ENCODE measurements around the gene GARS1.

Gene GARS1

GRCh38 chr7:30667172-30667571, 72.5 kb downstream of the GARS1 start:
- Histone ChIP-seq H3K4ac (ENCODE audit: low read depth, low read length) (no peak overlapping the region), H2BK5ac (ENCODE audit: low read length) (no peak overlapping the region), H3K4me1 (ENCODE audit: control insufficient read depth, low read depth, low read length) (no peaks in the 10 kb centered on the region), H3K79me2 (ENCODE audit: control insufficient read depth, insufficient read depth, low read length) (no peaks in the 10 kb centered on the region), H4K5ac (ENCODE audit: low read length) (no peak overlapping the region), H3K27ac (ENCODE audit: low read depth, low read length) (no peak overlapping the region), H3K27me3 (ENCODE audit: insufficient read depth, low read length, poor library complexity) (no peaks in the 10 kb centered on the region), H2BK120ac (ENCODE audit: low read depth, low read length) (no peak overlapping the region), H2AK5ac (ENCODE audit: low read length) (no peak overlapping the region), H3K23ac (ENCODE audit: low read length) (no peak overlapping the region), H3K4me2 (ENCODE audit: low read length) (no peak overlapping the region), H3K9ac (ENCODE audit: low read length) (no peak overlapping the region), H4K8ac (ENCODE audit: low read depth, low read length) (no peak overlapping the region), H3K79me1 (ENCODE audit: low read length) (no peaks in the 10 kb centered on the region), H2BK15ac (replicated peaks; ENCODE audit: low read depth) (no peak overlapping the region), H3K18ac (ENCODE audit: low read length) (no peak overlapping the region), H3K56ac (ENCODE audit: low read length) (no peak overlapping the region), H3K36me3 (ENCODE audit: control insufficient read depth, insufficient read depth, low read length) (no peaks in the 10 kb centered on the region), H3K4me3 (ENCODE audit: low read length) (no peak overlapping the region)
- DNase-seq: no peak
- no CpG with 5 or more reads among the region's 3 CpGs for WGBS (ENCODE audit: extremely low coverage, insufficient coverage, low lambda C conversion rate)

GRCh38 chr7:30668102-30668501, 73.4 kb downstream of the GARS1 start:
- no peak overlapping the region for H3K9ac ChIP-seq (ENCODE audit: low read length)
- no peak overlapping the region for H3K56ac ChIP-seq (ENCODE audit: low read length)
- H3K27ac ChIP-seq (ENCODE audit: low read depth, low read length): no peak overlapping the region
- no peak overlapping the region for H4K5ac ChIP-seq (ENCODE audit: low read length)
- H2BK5ac ChIP-seq (ENCODE audit: low read length): no peak overlapping the region
- no peak overlapping the region for H2BK120ac ChIP-seq (ENCODE audit: low read depth, low read length)
- H3K23ac ChIP-seq (ENCODE audit: low read length): no peak overlapping the region
- WGBS (ENCODE audit: extremely low coverage, insufficient coverage, low lambda C conversion rate): no CpG with 5 or more reads among the region's 4 CpGs
- no peak overlapping the region for H4K8ac ChIP-seq (ENCODE audit: low read depth, low read length)
- H2AK5ac ChIP-seq (ENCODE audit: low read length): no peak overlapping the region
- DNase-seq: no peak
- H3K4me3 ChIP-seq (ENCODE audit: low read length): no peak overlapping the region
- no peaks in the 10 kb centered on the region for H3K79me2 ChIP-seq (ENCODE audit: control insufficient read depth, insufficient read depth, low read length)
- no peak overlapping the region for H2BK15ac ChIP-seq (replicated peaks; ENCODE audit: low read depth)
- H3K4me2 ChIP-seq (ENCODE audit: low read length): no peak overlapping the region
- no peaks in the 10 kb centered on the region for H3K4me1 ChIP-seq (ENCODE audit: control insufficient read depth, low read depth, low read length)
- no peaks in the 10 kb centered on the region for H3K36me3 ChIP-seq (ENCODE audit: control insufficient read depth, insufficient read depth, low read length)
- H3K18ac ChIP-seq (ENCODE audit: low read length): no peak overlapping the region
- no peaks in the 10 kb centered on the region for H3K79me1 ChIP-seq (ENCODE audit: low read length)
- no peaks in the 10 kb centered on the region for H3K27me3 ChIP-seq (ENCODE audit: insufficient read depth, low read length, poor library complexity)
- H3K4ac ChIP-seq (ENCODE audit: low read depth, low read length): no peak overlapping the region

GRCh38 chr7:30671793-30672465, 77.3 kb downstream of the GARS1 start:
- H2BK15ac ChIP-seq (replicated peaks; ENCODE audit: low read depth): no peak overlapping the region
- H2BK120ac ChIP-seq (ENCODE audit: low read depth, low read length): no peak overlapping the region
- H3K4ac ChIP-seq (ENCODE audit: low read depth, low read length): no peak overlapping the region
- H3K56ac ChIP-seq (ENCODE audit: low read length): no peak overlapping the region
- no peak overlapping the region for H3K27ac ChIP-seq (ENCODE audit: low read depth, low read length)
- no peaks in the 10 kb centered on the region for H3K4me1 ChIP-seq (ENCODE audit: control insufficient read depth, low read depth, low read length)
- H2BK5ac ChIP-seq (ENCODE audit: low read length): no peak overlapping the region
- H2AK5ac ChIP-seq (ENCODE audit: low read length): no peak overlapping the region
- H4K8ac ChIP-seq (ENCODE audit: low read depth, low read length): no peak overlapping the region
- no peaks in the 10 kb centered on the region for H3K79me2 ChIP-seq (ENCODE audit: control insufficient read depth, insufficient read depth, low read length)
- no peaks in the 10 kb centered on the region for H3K79me1 ChIP-seq (ENCODE audit: low read length)
- H3K27me3 ChIP-seq (ENCODE audit: insufficient read depth, low read length, poor library complexity): no peaks in the 10 kb centered on the region
- H3K4me2 ChIP-seq (ENCODE audit: low read length): no peak overlapping the region
- no peak overlapping the region for H3K9ac ChIP-seq (ENCODE audit: low read length)
- H3K18ac ChIP-seq (ENCODE audit: low read length): no peak overlapping the region
- no peak overlapping the region for H4K5ac ChIP-seq (ENCODE audit: low read length)
- DNase-seq: peak; percentile 90
- no peak overlapping the region for H3K23ac ChIP-seq (ENCODE audit: low read length)
- no CpG with 5 or more reads among the region's 6 CpGs for WGBS (ENCODE audit: extremely low coverage, insufficient coverage, low lambda C conversion rate)
- no peaks in the 10 kb centered on the region for H3K36me3 ChIP-seq (ENCODE audit: control insufficient read depth, insufficient read depth, low read length)
- H3K4me3 ChIP-seq (ENCODE audit: low read length): no peak overlapping the region

- no peak overlapping the region for H3K23ac ChIP-seq (ENCODE audit: low read length)
- H2BK5ac ChIP-seq (ENCODE audit: low read length): no peak overlapping the region
- no peaks in the 10 kb centered on the region for H3K79me2 ChIP-seq (ENCODE audit: control insufficient read depth, insufficient read depth, low read length)
- no peaks in the 10 kb centered on the region for H3K27me3 ChIP-seq (ENCODE audit: insufficient read depth, low read length, poor library complexity)
- H3K4me2 ChIP-seq (ENCODE audit: low read length): no peak overlapping the region
- no peaks in the 10 kb centered on the region for H3K36me3 ChIP-seq (ENCODE audit: control insufficient read depth, insufficient read depth, low read length)
- no peak overlapping the region for H3K18ac ChIP-seq (ENCODE audit: low read length)
- H4K5ac ChIP-seq (ENCODE audit: low read length): no peak overlapping the region
- H3K9ac ChIP-seq (ENCODE audit: low read length): no peak overlapping the region
- peaks cover 3% of the 10 kb centered on the region for H3K4me1 ChIP-seq (ENCODE audit: control insufficient read depth, low read depth, low read length)
- no peak overlapping the region for H3K56ac ChIP-seq (ENCODE audit: low read length)
- no peak overlapping the region for H3K4me3 ChIP-seq (ENCODE audit: low read length)
- H2BK120ac ChIP-seq (ENCODE audit: low read depth, low read length): no peak overlapping the region
- H3K79me1 ChIP-seq (ENCODE audit: low read length): no peaks in the 10 kb centered on the region
- DNase-seq: no peak
- H2BK15ac ChIP-seq (replicated peaks; ENCODE audit: low read depth): no peak overlapping the region
- no peak overlapping the region for H2AK5ac ChIP-seq (ENCODE audit: low read length)
- no peak overlapping the region for H4K8ac ChIP-seq (ENCODE audit: low read depth, low read length)
- WGBS (ENCODE audit: extremely low coverage, insufficient coverage, low lambda C conversion rate): no CpG with 5 or more reads among the region's 1 CpG
- H3K4ac ChIP-seq (ENCODE audit: low read depth, low read length): no peak overlapping the region
- no peak overlapping the region for H3K27ac ChIP-seq (ENCODE audit: low read depth, low read length)
These were observed 79.7 kb downstream of the GARS1 start for GRCh38 chr7:30674420-30674819.

- no peak overlapping the region for H4K5ac ChIP-seq (ENCODE audit: low read length)
- H3K4me1 ChIP-seq (ENCODE audit: control insufficient read depth, low read depth, low read length): peaks cover 3% of the 10 kb centered on the region
- no peaks in the 10 kb centered on the region for H3K36me3 ChIP-seq (ENCODE audit: control insufficient read depth, insufficient read depth, low read length)
- no peak overlapping the region for H2BK15ac ChIP-seq (replicated peaks; ENCODE audit: low read depth)
- no peak overlapping the region for H2AK5ac ChIP-seq (ENCODE audit: low read length)
- no CpG with 5 or more reads among the region's 2 CpGs for WGBS (ENCODE audit: extremely low coverage, insufficient coverage, low lambda C conversion rate)
- H3K4me2 ChIP-seq (ENCODE audit: low read length): no peak overlapping the region
- no peak overlapping the region for H4K8ac ChIP-seq (ENCODE audit: low read depth, low read length)
- H3K4ac ChIP-seq (ENCODE audit: low read depth, low read length): no peak overlapping the region
- no peak overlapping the region for H3K9ac ChIP-seq (ENCODE audit: low read length)
- no peak overlapping the region for H3K18ac ChIP-seq (ENCODE audit: low read length)
- no peaks in the 10 kb centered on the region for H3K79me1 ChIP-seq (ENCODE audit: low read length)
- DNase-seq: no peak
- no peaks in the 10 kb centered on the region for H3K79me2 ChIP-seq (ENCODE audit: control insufficient read depth, insufficient read depth, low read length)
- H3K27me3 ChIP-seq (ENCODE audit: insufficient read depth, low read length, poor library complexity): no peaks in the 10 kb centered on the region
- no peak overlapping the region for H3K27ac ChIP-seq (ENCODE audit: low read depth, low read length)
- H3K23ac ChIP-seq (ENCODE audit: low read length): no peak overlapping the region
- no peak overlapping the region for H2BK5ac ChIP-seq (ENCODE audit: low read length)
- H3K4me3 ChIP-seq (ENCODE audit: low read length): no peak overlapping the region
- no peak overlapping the region for H2BK120ac ChIP-seq (ENCODE audit: low read depth, low read length)
- H3K56ac ChIP-seq (ENCODE audit: low read length): no peak overlapping the region
These were observed 80.2 kb downstream of the GARS1 start for GRCh38 chr7:30674876-30675275.

- H3K79me2 ChIP-seq (ENCODE audit: control insufficient read depth, insufficient read depth, low read length): no peaks in the 10 kb centered on the region
- no peak overlapping the region for H3K27ac ChIP-seq (ENCODE audit: low read depth, low read length)
- H3K4ac ChIP-seq (ENCODE audit: low read depth, low read length): no peak overlapping the region
- H4K5ac ChIP-seq (ENCODE audit: low read length): no peak overlapping the region
- no peak overlapping the region for H2BK120ac ChIP-seq (ENCODE audit: low read depth, low read length)
- H3K4me3 ChIP-seq (ENCODE audit: low read length): no peak overlapping the region
- no peaks in the 10 kb centered on the region for H3K79me1 ChIP-seq (ENCODE audit: low read length)
- H3K56ac ChIP-seq (ENCODE audit: low read length): no peak overlapping the region
- H3K4me1 ChIP-seq (ENCODE audit: control insufficient read depth, low read depth, low read length): peaks cover 8% of the 10 kb centered on the region
- H2BK5ac ChIP-seq (ENCODE audit: low read length): no peak overlapping the region
- no peak overlapping the region for H2BK15ac ChIP-seq (replicated peaks; ENCODE audit: low read depth)
- no peak overlapping the region for H3K23ac ChIP-seq (ENCODE audit: low read length)
- peaks cover 4% of the 10 kb centered on the region for H3K27me3 ChIP-seq (ENCODE audit: insufficient read depth, low read length, poor library complexity)
- H3K18ac ChIP-seq (ENCODE audit: low read length): no peak overlapping the region
- H4K8ac ChIP-seq (ENCODE audit: low read depth, low read length): no peak overlapping the region
- no peak overlapping the region for H2AK5ac ChIP-seq (ENCODE audit: low read length)
- no peak overlapping the region for H3K4me2 ChIP-seq (ENCODE audit: low read length)
- no peak overlapping the region for H3K9ac ChIP-seq (ENCODE audit: low read length)
- no peaks in the 10 kb centered on the region for H3K36me3 ChIP-seq (ENCODE audit: control insufficient read depth, insufficient read depth, low read length)
- no CpG with 5 or more reads among the region's 2 CpGs for WGBS (ENCODE audit: extremely low coverage, insufficient coverage, low lambda C conversion rate)
- DNase-seq: no peak
These were observed 84.1 kb downstream of the GARS1 start for GRCh38 chr7:30678805-30679204.

Measured in mesendoderm (in vitro differentiated cells).